CD4-positive, alpha-beta T cell treated with Interleukin-4 for 4 hours (primary cell): ENCODE measurements around the gene IL19.

Source experiments
- DNase-seq: peaks from one replicate; pipeline ENCODE4 v3.0.0-alpha.2; 2020

Gene IL19

GRCh38 chr1:206802401-206802800, 31.8 kb downstream of the IL19 start:
- DNase-seq: peak; percentile 42

DNA sequence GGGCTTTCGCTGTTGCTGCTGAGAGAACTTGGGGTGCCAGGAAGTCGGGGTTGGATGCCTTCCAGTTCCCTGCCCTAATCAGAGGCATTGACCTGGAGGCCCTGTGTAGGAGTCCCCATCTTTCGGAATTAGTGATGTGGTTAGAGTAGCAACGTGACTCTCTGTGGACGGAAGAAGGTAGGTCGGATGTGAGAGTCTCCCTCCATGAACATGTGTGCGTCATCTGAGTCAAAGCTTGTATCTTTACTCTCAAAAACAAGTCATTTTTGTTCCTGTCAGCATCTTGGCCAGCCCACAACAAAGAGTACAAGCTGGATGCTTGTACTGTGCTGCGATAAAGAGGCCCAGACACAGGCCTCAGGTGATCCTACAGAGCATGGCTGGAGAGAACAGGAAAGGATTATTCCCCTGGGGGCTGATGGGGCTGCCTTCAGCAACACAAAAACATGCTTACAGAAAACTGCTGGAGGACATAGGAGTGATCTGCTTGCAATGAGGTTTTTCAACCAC, 32.7 kb downstream of the IL19 start:
- peak; percentile 94 for DNase-seq

GRCh38 chr1:206804156-206804737, 33.7 kb downstream of the IL19 start:
- DNase-seq: no peak

DNA sequence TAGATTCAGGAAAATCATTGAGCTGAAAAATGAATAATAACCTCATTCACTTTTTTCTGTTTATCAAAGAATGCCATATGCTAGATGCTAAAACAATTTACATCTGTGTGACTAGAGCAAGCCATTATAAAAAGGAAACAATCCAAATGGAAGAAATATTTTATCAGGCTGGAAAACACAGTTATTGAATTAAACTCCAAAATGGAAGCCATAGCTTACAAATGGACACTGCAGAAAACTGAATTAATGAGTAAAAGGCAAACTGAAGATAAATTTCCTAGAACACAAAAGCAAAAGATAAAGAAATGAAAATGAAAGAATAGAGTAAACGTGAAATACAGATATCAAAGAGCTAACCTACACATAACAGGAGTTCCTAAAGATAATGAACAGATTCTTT, 34.8 kb downstream of the IL19 start:
- no peak for DNase-seq

- peak; percentile 62 for DNase-seq
These were observed 38.0 kb downstream of the IL19 start for GRCh38 chr1:206808615-206809014.

- peak; percentile 41 for DNase-seq
These were observed 39.0 kb downstream of the IL19 start for GRCh38 chr1:206809504-206810084.

DNA sequence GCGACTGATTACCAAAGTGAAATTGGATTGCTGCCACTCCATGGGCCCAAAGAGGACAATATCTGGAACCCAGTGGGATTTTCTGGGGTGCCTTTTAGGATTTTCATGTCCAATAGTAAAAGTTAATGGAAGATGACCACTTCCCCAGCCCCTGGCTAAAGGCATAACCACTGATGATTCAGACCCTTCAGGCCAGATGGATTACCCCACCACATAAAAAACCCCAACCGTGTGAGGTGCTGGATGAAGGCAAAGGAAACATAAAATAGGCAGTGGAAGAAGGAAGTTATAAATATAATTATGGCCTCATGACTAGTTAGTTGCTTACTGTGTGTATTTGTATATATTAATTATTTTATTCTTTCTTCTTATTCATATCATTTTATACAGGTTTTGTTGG, 41.9 kb downstream of the IL19 start:
- no peak for DNase-seq

DNA sequence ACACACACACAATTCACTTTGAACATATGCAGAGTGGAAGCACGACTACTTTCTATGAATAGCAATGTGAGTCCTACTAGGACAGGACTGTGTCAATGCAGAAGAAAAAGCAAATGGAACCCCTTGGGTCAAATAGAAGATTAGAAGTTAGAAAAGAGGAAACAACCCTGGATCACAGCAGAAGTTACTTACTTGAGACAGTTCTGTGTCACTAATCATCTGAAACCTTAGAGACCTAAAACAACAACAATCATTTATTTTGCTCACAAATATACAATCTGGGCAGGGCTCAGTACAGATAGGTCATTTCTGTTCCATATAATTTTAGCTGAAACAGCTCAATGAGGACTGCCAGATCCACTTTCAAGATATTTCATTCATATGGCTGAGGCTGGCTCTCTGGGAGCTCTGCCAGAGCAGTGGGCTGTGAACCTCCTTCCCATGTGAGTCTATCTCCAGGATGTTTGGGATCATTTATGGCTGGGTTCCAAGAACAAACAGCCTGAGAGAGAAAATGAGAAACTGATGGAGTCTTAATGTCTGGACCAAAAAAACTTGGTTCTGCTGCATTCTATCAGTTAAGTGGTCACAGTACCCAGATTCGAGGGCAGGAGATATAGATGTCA, 44.3 kb downstream of the IL19 start:
- no peak for DNase-seq

DNA sequence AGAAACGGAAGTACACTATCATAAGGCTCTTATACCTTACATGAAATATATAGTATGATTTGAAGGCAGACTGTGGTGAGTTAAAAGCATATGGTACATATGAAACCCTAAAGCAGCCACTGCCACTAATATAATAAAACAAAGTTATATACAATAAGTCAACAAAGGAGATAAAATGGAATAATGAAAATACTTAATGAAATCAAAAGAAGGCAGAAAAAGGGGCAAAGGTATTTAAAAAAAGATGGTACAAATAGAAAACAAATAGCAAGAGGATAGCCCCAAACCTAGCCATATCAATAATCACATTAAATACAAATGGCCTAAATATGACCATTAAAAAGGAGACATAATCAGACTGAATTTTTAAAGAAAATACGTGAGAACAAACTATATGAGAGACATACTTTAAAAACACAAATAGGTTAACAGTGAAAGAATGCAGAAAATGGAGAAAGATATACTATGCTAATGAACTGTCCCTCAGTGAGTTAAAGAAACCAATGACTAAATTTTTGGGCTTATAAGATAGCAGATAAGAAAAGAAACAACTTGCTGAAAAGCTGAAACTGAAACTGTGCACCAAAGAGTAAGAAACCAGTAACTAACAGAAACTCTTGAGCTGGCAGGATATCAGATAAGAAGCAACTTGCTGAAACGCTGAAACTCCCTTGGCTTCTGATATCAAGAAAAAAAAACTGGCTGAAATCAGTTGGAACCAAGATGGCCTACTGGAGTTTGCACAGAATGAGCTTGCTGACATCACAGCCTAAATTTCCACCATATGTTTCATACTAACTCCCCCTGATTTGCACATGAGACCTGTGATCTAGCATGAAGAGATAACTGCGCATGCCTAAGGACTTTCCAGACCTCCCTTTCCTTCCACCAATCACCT, 46.1 kb downstream of the IL19 start:
- DNase-seq: peak; percentile 58

- no peak for DNase-seq
These were observed 50.9 kb downstream of the IL19 start for GRCh38 chr1:206821493-206821892.

- DNase-seq: no peak
These were observed 53.2 kb downstream of the IL19 start for GRCh38 chr1:206823727-206824126.

DNA sequence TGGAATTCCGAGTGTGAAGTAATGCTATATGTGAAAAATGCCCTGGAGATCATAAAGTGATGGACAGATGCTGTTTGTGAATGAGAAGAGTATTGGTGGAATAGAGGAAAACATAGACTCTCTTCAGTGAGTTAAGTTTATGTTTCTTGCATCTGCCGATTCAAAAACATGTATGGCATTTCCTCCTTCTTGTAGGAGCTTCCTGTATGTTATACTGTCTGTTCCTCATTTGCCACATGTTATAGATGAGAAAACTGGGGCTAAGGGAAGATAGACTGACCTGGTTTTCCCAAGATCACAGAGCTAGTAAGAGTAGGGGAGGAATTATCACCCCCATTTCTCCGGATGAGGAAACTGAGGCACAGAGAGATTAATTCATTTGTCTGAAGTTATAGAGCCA, 53.8 kb downstream of the IL19 start:
- DNase-seq: no peak

GRCh38 chr1:206826394-206826793, 55.8 kb downstream of the IL19 start:
- DNase-seq: no peak

GRCh38 chr1:206828061-206828460, 57.5 kb downstream of the IL19 start:
- no peak for DNase-seq

DNA sequence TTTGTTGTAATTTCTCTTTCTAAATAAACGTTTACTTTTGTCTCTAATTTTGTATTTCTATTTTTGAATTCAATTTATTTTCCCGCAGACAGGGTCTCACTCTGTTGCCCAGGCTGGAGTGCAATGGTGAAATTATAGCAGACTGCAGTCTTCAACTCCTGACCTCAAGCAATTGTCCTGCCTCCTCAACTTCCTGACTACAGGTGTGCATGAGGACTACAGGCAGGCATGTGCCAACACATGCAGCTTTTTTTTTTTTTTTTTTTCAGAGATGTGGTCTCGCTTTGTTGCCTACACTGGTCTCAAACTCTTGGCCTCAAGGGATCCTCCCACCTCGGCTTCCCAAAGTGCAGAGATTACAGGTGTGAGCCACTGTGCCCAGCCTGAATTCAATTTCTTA, 58.2 kb downstream of the IL19 start:
- no peak for DNase-seq

- no peak for DNase-seq
These were observed 58.7 kb downstream of the IL19 start for GRCh38 chr1:206829282-206829681.

- DNase-seq: no peak
These were observed 59.3 kb downstream of the IL19 start for GRCh38 chr1:206829875-206830274.

GRCh38 chr1:206831650-206832049, 61.1 kb downstream of the IL19 start:
- no peak for DNase-seq

DNA sequence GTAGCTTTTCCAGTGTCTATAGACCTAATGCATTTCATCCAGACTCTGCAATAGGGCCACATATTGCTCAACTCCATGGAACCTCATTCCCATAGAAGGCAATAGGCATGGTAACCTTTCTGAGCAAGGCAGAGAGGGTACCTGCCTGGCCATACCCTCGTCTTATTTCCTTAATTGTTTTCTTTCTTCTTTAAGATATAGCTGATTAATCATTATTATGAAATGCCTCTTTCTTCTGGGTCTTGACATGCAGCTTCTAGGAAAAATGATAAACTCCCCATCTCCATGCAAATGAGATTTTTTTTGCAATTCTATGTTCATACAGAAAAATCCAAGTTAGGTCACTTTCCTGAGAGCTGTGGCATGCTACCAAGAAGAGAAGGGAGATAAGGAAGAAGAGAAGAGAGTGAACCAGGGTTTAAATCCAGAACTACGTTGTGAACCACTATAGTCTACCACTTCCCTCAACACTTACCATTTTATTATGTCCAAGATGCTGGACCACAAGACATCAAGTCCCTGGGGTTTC, 61.8 kb downstream of the IL19 start:
- DNase-seq: no peak

DNA sequence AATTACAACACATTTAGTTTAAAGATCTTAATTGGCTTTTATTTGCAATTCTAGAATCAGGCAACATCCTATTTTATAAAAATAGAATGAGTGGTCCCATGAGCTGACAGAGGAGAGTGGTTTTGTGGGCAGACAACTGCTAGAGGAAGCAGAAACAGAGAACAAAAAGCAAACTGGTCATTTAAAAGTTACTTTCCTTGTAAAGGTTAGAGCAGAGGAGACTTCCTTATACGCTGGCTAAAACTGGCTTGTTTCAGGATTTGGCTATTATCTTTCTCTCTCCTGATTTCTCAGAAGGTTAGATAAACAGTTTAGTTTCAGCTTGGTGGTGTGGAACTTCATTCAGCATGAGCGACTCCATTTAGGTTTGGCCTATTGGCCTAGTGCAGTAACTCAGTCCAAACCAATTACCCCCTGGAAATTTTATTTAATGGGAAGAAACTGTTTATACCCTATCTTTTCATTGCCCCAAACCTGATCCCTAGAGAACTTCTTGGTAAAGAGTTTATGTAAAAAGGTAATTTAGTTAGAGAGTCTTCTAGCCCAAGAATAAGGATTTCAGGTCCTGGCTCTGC, 62.6 kb downstream of the IL19 start:
- DNase-seq: no peak

DNA sequence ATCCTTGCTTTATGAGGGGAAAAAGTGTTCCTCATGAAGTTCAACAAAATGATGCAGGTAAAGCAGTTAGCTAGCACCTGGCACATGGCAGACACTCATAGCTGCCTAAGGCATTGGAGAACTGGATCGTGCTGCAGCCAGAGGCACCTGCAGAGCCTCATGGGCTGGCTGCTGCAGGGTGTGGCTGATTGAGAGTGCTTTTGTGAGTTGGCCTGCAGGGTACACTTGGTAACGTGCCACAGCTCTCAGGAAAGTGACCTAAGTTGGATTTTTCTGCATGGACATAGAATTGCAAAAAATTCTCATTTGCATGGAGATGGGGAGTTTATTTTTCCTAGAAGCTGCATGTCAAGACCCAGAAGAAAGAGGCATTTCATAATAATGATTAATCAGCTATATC, 63.2 kb downstream of the IL19 start:
- DNase-seq: no peak

DNA sequence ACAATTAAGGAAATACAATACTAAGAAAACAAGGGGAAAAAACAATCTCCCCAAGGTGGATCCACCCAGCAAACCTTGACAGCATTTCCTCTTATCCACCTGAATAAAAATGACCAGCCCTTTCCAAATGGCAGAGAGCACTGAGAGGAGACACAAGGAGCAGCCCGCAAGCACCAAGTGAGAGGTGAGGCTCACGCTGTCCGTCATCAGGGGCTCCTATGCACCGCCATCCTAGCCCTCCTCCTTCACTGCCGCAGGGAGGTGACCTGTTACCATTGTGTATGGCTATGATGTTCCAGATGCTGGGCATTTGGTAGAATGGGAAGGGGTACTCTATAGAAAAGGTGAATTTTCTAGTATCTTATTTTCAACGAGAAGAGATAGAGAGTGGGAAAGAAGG, 63.6 kb downstream of the IL19 start:
- no peak for DNase-seq

- DNase-seq: no peak
These were observed 64.1 kb downstream of the IL19 start for GRCh38 chr1:206834711-206835110.
